Measurements from ENCODE around the gene HPS3.

DNA sequence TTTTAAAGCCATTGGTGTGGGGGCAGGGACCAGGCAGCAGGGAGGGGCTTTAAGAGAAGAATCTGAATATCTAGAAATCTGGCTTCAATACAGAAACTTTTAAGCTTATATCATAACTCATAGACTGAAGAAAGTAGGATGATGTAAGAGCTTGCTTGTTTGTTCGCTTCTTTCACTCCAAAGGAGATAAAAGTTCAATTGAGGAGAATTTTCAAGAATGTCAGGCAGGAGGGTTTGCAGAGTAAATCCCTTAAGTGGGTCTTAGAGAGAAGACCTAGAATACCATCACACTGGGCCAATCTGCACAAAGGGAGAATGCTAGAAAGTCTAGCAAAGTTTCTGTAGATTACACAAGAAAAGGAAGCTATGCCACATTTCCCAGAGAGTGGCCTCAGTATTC, 39.0 kb upstream of the HPS3 start:
- TF ChIP-seq CTCF (IDR thresholded peaks at IDR 0.05) (no peak), EP300 (IDR thresholded peaks at IDR 0.05) (no peak), POLR2A (IDR thresholded peaks at IDR 0.05) (no peak)

Measured in tibial nerve (tissue), 4 donors.